Measurements from ENCODE around the gene CYP4F8. TPM values are rescaled to one million over a fixed set of nuclear protein-coding genes. Genes with fewer than 3 reads are reported as not detected.

CYP4F8 gene
- total and polyA plus RNA-seq, 2 of the 8 experiments (the other 6 are each of a cell fraction or from before 2014, with no cell fraction given) = not detected

DNA sequence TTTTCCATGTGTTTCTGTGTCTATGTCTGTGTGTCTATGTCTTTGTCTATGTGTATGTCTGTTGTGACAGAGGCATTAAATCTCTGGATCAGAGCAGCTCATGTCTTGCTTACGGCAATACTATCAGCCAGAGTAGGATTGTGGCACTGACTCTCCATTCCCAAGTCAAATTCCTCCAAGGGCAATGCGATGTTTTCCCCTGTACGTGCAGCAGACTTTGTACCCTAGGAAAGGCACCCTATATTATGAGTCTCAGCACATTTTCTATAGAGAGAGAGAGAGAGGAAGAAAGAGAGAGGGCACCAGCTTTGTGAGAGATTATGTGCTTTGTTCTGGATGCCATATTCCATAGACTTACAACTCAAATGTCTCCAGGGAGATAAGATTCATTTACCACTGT, 36.8 kb downstream of the CYP4F8 start:
- H2BK15ac ChIP-seq (ENCODE audit: low read length) = no peak overlapping the region
- no peak overlapping the region for H3K18ac ChIP-seq (ENCODE audit: extremely low read depth, low read length)
- H4K20me1 ChIP-seq (replicated peaks in 1 of 2; ENCODE audit: control insufficient read depth in 1 of 2, insufficient read depth in 2 of 2, low read length in 2 of 2) = no peaks in the 10 kb centered on the region
- H3K27me3 ChIP-seq (replicated peaks in 1 of 4; ENCODE audit: control insufficient read depth in 3 of 4, extremely low read depth in 1 of 4, insufficient read depth in 3 of 4, low read length in 3 of 4) = no peaks in the 10 kb centered on the region
- no peaks in the 10 kb centered on the region for H3K79me1 ChIP-seq (ENCODE audit: low read depth, low read length)
- H3K4ac ChIP-seq (replicated peaks; ENCODE audit: insufficient read length, low read depth, low read length) = no peak overlapping the region
- H2BK120ac ChIP-seq (replicated peaks; ENCODE audit: low read depth, low read length) = no peak overlapping the region
- no peak overlapping the region for H4K91ac ChIP-seq (replicated peaks; ENCODE audit: insufficient read length, low read length)
- H2AFZ ChIP-seq (ENCODE audit: low read length) = no peak overlapping the region
- no peaks in the 10 kb centered on the region for H3K4me1 ChIP-seq (replicated peaks in 1 of 4; ENCODE audit: control insufficient read depth in 3 of 4, insufficient read depth in 4 of 4, low read length in 3 of 4)
- WGBS, 2 experiments (ENCODE audit: extremely low coverage in 1 of 2, insufficient coverage in 1 of 2, insufficient read length in 1 of 2, insufficient replicate concordance in 2 of 2, low coverage in 1 of 2, low lambda C conversion rate in 2 of 2, missing lambda C conversion rate in 1 of 2) = 74% methylated on average over 3 of the region's 3 CpGs; no CpG with 5 or more reads in 1 of the 2 experiments
- H3K23me2 ChIP-seq (ENCODE audit: low read depth, low read length) = no peaks in the 10 kb centered on the region
- no peak overlapping the region for H2BK20ac ChIP-seq (ENCODE audit: low read length)
- no peak overlapping the region for H2AK5ac ChIP-seq (ENCODE audit: low read depth, low read length)
- H3K14ac ChIP-seq (ENCODE audit: insufficient read length) = no peak overlapping the region
- H3K9me3 ChIP-seq (ENCODE audit: insufficient read depth in 2 of 2, low read depth in 1 of 2, low read length in 1 of 2) = peaks cover 43 to 67% of the 10 kb centered on the region in 2 experiments
- no peak overlapping the region for H4K5ac ChIP-seq (ENCODE audit: insufficient read length, low read depth, low read length)
- H4K8ac ChIP-seq (ENCODE audit: extremely low read depth, insufficient read depth, low read length) = no peak overlapping the region
- no peak for FAIRE-seq
- no peak overlapping the region for H3K56ac ChIP-seq (replicated peaks; ENCODE audit: insufficient read length, low read depth, low read length)
- POLR2A ChIA-PET (ENCODE audit: partially characterized antibody) = no interaction called here
- no peak for DNase-seq (ENCODE audit: low read depth in 1 of 2, low spot score in 2 of 2)
- no peak overlapping the region for H2BK5ac ChIP-seq (ENCODE audit: low read depth, low read length)
- H2BK12ac ChIP-seq (ENCODE audit: low read depth, low read length) = no peak overlapping the region
- no peak overlapping the region for H3K4me2 ChIP-seq (ENCODE audit: insufficient read depth in 1 of 2, low read depth in 2 of 2, low read length in 2 of 2)
- H3K23ac ChIP-seq (ENCODE audit: insufficient read length) = no peak overlapping the region
- no peak overlapping the region for H3K4me3 ChIP-seq (ENCODE audit: extremely low read depth in 1 of 4, insufficient read depth in 2 of 4, low read depth in 3 of 4, low read length in 4 of 4)
- CTCF ChIA-PET (ENCODE audit: partially characterized antibody) = no interaction called here
- no peaks in the 10 kb centered on the region for H3K36me3 ChIP-seq (ENCODE audit: control insufficient read depth in 2 of 4, insufficient read depth in 4 of 4, low read length in 3 of 4)
- no peak overlapping the region for H3K9ac ChIP-seq (replicated peaks in 1 of 4; ENCODE audit: extremely low read depth in 1 of 4, low read depth in 3 of 4, low read length in 3 of 4)
- H3K79me2 ChIP-seq (ENCODE audit: control insufficient read depth in 1 of 2, insufficient read depth in 2 of 2, low read length in 2 of 2) = no peaks in the 10 kb centered on the region
- H3K27ac ChIP-seq (ENCODE audit: low read depth, low read length) = no peak overlapping the region
- no peak for TF ChIP-seq YY1 (IDR thresholded peaks at IDR 0.05; ENCODE audit: low read depth, low read length)
